Calu3 (cell line): ENCODE data around the gene DRD4. TPM values are rescaled to one million over a fixed set of nuclear protein-coding genes. Genes with fewer than 3 reads are reported as not detected.

Source experiments
- BruUV-seq: library from RNA; stranded (reverse); fragments of 400-500 nt; replicated peaks from 2 replicates; lab custom pipeline; 2021; lab: Mats Ljungman, UMichigan
- CTCF ChIA-PET: fragments of 300-600 bp; sonication (Branson Sonifier 250); formaldehyde crosslinking; loops from one replicate; lab custom pipeline; 2022; ENCODE audit warnings: antibody characterized with exemption; lab: Charles Lee
- DNase-seq: peaks from one replicate; pipeline ENCODE4 v3.0.0; 2022
- H3K27ac Mint-ChIP-seq: one replicate; pipeline ENCODE4 v1.8.0; 2022; ENCODE audit warnings: mixed read lengths; ENCODE audit not compliant: unreplicated experiment
- H3K27me3 Mint-ChIP-seq: one replicate; pipeline ENCODE4 v1.8.0; 2022; ENCODE audit warnings: mixed read lengths; ENCODE audit not compliant: unreplicated experiment
- H3K36me3 Mint-ChIP-seq: one replicate; pipeline ENCODE4 v1.8.0; 2022; ENCODE audit warnings: mild to moderate bottlenecking, moderate library complexity, mixed read lengths; ENCODE audit not compliant: insufficient read depth, unreplicated experiment
- H3K4me1 Mint-ChIP-seq: one replicate; pipeline ENCODE4 v1.8.0; 2022; ENCODE audit warnings: mild to moderate bottlenecking, low read depth, mixed read lengths; ENCODE audit not compliant: unreplicated experiment
- H3K4me3 Mint-ChIP-seq: one replicate; pipeline ENCODE4 v1.8.0; 2022; ENCODE audit warnings: mild to moderate bottlenecking, low read depth, moderate library complexity, mixed read lengths; ENCODE audit not compliant: unreplicated experiment
- H3K9me3 Mint-ChIP-seq: one replicate; pipeline ENCODE4 v1.8.0; 2022; ENCODE audit warnings: low read depth, mixed read lengths; ENCODE audit not compliant: unreplicated experiment
- intact Hi-C: fragments of 100-400 bp; cut with micrococcal nuclease; formaldehyde crosslinking; loops from one replicate; pipeline ENCODE4 v1.10.0; 2022; ENCODE audit not compliant: unreplicated experiment
- total RNA-seq: library from RNA; stranded (reverse); gene quantifications from 2 replicates; pipeline ENCODE4 v1.2.3, GENCODE V29; 2022
- TF ChIP-seq, protein P1 (sequence below): fragments of 200-600 bp; IDR thresholded peaks from one replicate; pipeline ENCODE4 v1.8.0; 2022; ENCODE audit warnings: antibody characterized with exemption; ENCODE audit not compliant: unreplicated experiment

DRD4 gene
- total RNA-seq, 1 experiment from 2014 or later = 1.3 TPM

DNA sequence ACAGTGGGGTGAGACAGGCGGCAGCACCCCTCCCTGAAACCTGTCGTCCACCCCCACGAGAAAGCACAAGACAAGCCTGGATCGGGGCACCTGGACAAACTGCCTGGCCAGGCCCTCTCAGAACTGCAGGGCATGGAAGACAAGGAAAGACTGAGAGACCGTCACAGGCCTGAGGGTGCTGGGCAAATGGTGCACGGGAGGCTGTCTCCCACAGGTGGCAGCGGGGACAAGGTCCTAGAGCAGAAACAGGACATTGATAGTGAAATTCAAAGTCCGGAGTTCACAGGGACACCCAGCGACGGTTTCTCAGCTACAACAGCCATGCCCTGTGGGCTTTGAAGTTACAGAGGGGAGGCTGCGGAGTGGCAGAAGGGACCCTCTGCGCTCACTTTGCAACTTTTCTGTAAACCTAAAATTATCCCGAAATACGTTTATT, 20.6 kb downstream of the DRD4 start:
- peaks cover 13% of the 10 kb centered on the region for H3K4me1 Mint-ChIP-seq
- CTCF ChIA-PET = no interaction called here
- peaks cover 52% of the 10 kb centered on the region for H3K36me3 Mint-ChIP-seq
- H3K9me3 Mint-ChIP-seq = no peaks in the 10 kb centered on the region
- no peaks in the 10 kb centered on the region for H3K27me3 Mint-ChIP-seq
- intact Hi-C loops = no loop called here
- BruUV-seq = no TSS peak
- no peak overlapping the region for H3K27ac Mint-ChIP-seq
- no peak for DNase-seq
- no peak overlapping the region for H3K4me3 Mint-ChIP-seq
- TF ChIP-seq, protein P1, sequence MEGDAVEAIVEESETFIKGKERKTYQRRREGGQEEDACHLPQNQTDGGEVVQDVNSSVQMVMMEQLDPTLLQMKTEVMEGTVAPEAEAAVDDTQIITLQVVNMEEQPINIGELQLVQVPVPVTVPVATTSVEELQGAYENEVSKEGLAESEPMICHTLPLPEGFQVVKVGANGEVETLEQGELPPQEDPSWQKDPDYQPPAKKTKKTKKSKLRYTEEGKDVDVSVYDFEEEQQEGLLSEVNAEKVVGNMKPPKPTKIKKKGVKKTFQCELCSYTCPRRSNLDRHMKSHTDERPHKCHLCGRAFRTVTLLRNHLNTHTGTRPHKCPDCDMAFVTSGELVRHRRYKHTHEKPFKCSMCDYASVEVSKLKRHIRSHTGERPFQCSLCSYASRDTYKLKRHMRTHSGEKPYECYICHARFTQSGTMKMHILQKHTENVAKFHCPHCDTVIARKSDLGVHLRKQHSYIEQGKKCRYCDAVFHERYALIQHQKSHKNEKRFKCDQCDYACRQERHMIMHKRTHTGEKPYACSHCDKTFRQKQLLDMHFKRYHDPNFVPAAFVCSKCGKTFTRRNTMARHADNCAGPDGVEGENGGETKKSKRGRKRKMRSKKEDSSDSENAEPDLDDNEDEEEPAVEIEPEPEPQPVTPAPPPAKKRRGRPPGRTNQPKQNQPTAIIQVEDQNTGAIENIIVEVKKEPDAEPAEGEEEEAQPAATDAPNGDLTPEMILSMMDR = no peak

DNA sequence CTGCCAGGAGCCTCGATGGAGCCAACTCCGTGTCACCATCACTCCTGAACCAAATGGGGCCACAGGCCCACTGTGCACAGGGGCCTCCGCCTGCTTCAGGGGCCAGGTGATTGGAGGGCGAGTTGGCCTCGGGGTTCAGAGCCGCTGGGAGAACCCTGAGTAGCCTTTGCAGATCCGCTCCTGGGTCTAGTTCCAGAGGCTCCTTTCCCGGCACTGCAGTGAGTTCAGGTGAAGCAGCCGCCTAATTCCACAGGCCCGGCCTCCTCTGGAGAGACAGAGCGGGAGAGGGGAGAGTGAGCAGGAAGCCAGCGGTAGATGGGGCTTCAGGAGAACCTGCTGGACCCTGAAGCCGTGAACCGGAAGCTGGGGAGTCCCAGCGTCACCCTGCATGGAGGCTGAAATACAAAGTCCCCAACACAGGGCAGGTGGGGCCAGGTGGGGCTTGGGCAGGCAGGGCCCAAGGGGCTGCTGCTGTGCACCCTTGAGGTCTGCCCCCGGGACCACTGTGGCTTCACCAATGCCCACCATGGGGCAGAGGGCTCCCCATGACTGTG, 22.5 kb downstream of the DRD4 start:
- Mint-ChIP-seq H3K27me3 (no peaks in the 10 kb centered on the region), H3K9me3 (no peaks in the 10 kb centered on the region), H3K27ac (no peak overlapping the region), H3K4me3 (no peak overlapping the region), H3K4me1 (peaks cover 11% of the 10 kb centered on the region), H3K36me3 (peaks cover 40% of the 10 kb centered on the region)
- DNase-seq = no peak
- TF ChIP-seq, protein P1 = no peak
- intact Hi-C loops = no loop called here
- CTCF ChIA-PET = no interaction called here
- BruUV-seq = no TSS peak

DNA sequence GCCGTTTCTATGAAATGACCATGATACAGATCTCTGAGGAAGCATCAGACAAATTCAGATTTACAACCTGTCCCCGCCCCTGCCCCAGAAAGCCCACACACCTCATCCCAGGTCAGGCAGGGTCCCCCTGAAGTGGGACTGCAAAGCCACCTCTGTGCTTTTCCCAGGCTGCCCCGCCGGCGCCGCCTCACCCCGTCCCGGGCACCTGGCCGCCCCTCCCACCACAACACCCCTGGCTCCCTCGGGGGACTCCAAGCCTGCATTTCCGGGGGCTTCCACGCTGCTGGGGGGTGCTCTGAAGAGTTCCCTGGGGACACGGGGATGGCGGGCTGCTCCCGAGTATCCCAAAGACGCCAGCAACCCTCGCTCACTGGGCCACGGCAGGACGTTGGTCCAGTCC, 23.2 kb downstream of the DRD4 start:
- Mint-ChIP-seq H3K27ac (no peak overlapping the region), H3K4me3 (no peak overlapping the region), H3K27me3 (no peaks in the 10 kb centered on the region), H3K36me3 (peaks cover 35% of the 10 kb centered on the region), H3K4me1 (peaks cover 4% of the 10 kb centered on the region), H3K9me3 (no peaks in the 10 kb centered on the region)
- intact Hi-C loops = no loop called here
- BruUV-seq = no TSS peak
- TF ChIP-seq, protein P1 = no peak
- CTCF ChIA-PET = no interaction called here
- DNase-seq = no peak

DNA sequence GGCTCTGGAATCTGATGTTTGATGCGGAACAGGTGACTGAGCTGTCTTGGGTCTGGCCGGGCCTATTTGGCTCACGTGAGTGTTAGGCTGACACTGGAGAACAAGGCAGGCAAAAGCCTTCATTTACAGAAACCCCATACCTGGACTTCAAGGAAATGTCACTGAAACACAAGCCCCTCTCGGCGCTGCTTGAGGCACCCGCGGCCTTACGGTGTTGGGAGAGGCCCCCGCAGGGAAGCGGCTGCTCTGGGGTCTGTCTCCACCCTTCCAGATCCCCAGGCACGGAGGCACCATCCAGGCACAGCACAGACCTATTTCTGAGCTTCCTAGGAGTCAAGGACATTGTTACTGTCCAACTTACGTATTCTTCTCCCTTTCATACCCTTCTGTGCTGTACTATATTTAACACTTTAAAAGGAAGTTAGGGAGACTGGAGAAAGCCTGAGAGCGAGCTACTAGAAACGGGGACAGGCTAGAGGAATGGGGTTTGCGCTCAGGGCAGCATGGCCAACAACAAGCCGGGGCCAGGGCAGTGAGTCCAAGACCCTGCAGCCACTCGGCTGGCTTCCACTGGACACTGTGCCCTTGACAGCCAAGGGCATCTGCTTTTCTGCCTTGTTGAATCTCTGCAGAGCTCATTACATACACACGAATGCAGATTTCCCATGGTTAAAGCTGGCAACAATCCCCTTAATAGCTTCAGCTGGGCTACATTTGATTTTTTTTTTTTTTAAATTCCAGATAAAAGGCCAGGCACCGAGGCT, 23.8 kb downstream of the DRD4 start:
- BruUV-seq = no TSS peak
- peaks cover 32% of the 10 kb centered on the region for H3K36me3 Mint-ChIP-seq
- intact Hi-C loops = no loop called here
- no peaks in the 10 kb centered on the region for H3K9me3 Mint-ChIP-seq
- DNase-seq = no peak
- no peaks in the 10 kb centered on the region for H3K4me1 Mint-ChIP-seq
- CTCF ChIA-PET = no interaction called here
- H3K4me3 Mint-ChIP-seq = no peak overlapping the region
- no peaks in the 10 kb centered on the region for H3K27me3 Mint-ChIP-seq
- no peak overlapping the region for H3K27ac Mint-ChIP-seq
- TF ChIP-seq, protein P1 = no peak
